ENCODE measurements around the gene GDPD4. TPM values are rescaled to one million over a fixed set of nuclear protein-coding genes. Genes with fewer than 3 reads are reported as not detected.

The GDPD4 gene
- total RNA-seq, 4 donors from 2014 or later = not detected

GRCh38 chr11:77310721-77311120, 9.2 kb upstream of the GDPD4 start:
- no peak for TF ChIP-seq CTCF (IDR thresholded peaks at IDR 0.05)
- no peak for TF ChIP-seq POLR2A (IDR thresholded peaks at IDR 0.05)
- TF ChIP-seq EP300 (IDR thresholded peaks at IDR 0.05) = no peak
- Histone ChIP-seq H3K4me1 (no peaks in the 10 kb centered on the region), H3K4me3 (no peak overlapping the region), H3K9me3 (no peaks in the 10 kb centered on the region), H3K36me3 (no peaks in the 10 kb centered on the region), H3K27me3 (no peaks in the 10 kb centered on the region), H3K27ac (no peak overlapping the region)
- no peak for DNase-seq (ENCODE audit: low spot score in 2 of 2)
- WGBS, 2 donors = 88 to 93% methylated on average over 5 of the region's 5 CpGs

GRCh38 chr11:77309401-77310085, 8.1 kb upstream of the GDPD4 start:
- Histone ChIP-seq H3K9me3 (no peaks in the 10 kb centered on the region), H3K4me3 (no peak overlapping the region), H3K36me3 (no peaks in the 10 kb centered on the region), H3K27ac (no peak overlapping the region), H3K4me1 (no peaks in the 10 kb centered on the region), H3K27me3 (no peaks in the 10 kb centered on the region)
- WGBS, 2 donors = 67 to 72% methylated on average over 5 of the region's 5 CpGs
- DNase-seq (ENCODE audit: low spot score in 2 of 2) = no peak
- TF ChIP-seq EP300 (IDR thresholded peaks at IDR 0.05) = no peak
- TF ChIP-seq POLR2A (IDR thresholded peaks at IDR 0.05) = no peak
- TF ChIP-seq CTCF (IDR thresholded peaks at IDR 0.05) = no peak

- Histone ChIP-seq H3K4me1 (no peaks in the 10 kb centered on the region), H3K27me3 (no peaks in the 10 kb centered on the region), H3K4me3 (no peak overlapping the region), H3K27ac (no peak overlapping the region), H3K36me3 (no peaks in the 10 kb centered on the region), H3K9me3 (no peaks in the 10 kb centered on the region)
- TF ChIP-seq CTCF (IDR thresholded peaks at IDR 0.05) = no peak
- TF ChIP-seq POLR2A (IDR thresholded peaks at IDR 0.05) = no peak
- TF ChIP-seq EP300 (IDR thresholded peaks at IDR 0.05) = no peak
- no peak for DNase-seq (ENCODE audit: low spot score in 2 of 2)
Measured at GRCh38 chr11:77308838-77309237, 7.4 kb upstream of the GDPD4 start.

DNA sequence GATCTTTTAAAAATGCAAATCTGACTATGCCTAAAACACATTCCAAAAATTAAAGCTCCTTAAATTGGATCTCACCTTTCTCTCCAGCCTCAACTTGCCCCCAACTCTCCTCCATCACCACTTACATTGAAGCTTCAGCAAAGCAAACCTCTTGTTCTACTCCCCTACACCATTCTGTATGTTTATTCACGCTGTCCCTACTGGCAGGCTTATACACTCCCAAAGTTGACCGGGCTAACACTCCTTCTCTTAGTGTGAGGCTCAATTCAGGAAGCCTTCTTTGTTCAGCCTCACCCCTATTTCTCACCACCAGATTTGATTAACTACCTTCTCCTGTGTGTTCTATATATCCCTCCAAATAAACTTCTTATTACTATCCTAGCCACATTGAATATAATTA, 1.8 kb upstream of the GDPD4 start:
- DNase-seq (ENCODE audit: low spot score in 2 of 2) = no peak
- H3K27me3 ChIP-seq = no peaks in the 10 kb centered on the region
- WGBS, 2 donors = 81 to 83% methylated on average over 2 of the region's 2 CpGs

DNA sequence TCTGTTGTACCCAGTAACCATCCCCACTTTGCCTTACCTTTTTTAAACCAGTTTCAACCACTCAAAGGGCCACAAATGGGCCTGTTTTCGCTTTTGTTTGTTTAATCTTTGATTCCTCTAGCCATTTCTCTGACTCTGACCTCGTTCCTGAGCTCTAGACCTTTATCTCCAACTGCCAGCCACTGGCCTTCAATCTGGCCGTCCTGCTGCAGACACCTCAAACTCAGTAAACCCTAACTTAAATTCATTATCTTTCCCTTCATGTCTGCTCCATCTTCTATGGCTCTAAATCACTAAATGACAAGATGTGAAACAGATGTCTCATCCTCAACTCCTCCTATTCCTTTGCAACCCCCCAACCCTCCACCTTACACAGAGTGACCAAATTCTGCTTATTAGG, 1.3 kb upstream of the GDPD4 start:
- TF ChIP-seq POLR2A (IDR thresholded peaks at IDR 0.05) (no peak), EP300 (IDR thresholded peaks at IDR 0.05) (no peak), CTCF (IDR thresholded peaks at IDR 0.05) (no peak)
- 74 to 79% methylated on average over 3 of the region's 3 CpGs for WGBS, 2 donors
- Histone ChIP-seq H3K4me1 (no peaks in the 10 kb centered on the region), H3K36me3 (no peaks in the 10 kb centered on the region), H3K9me3 (no peaks in the 10 kb centered on the region), H3K4me3 (no peak overlapping the region), H3K27me3 (no peaks in the 10 kb centered on the region), H3K27ac (no peak overlapping the region)
- no peak for DNase-seq (ENCODE audit: low spot score in 2 of 2)

More for the DNA sequence above, 1.8 kb upstream of the GDPD4 start:
- Histone ChIP-seq H3K4me1 (no peaks in the 10 kb centered on the region), H3K9me3 (no peaks in the 10 kb centered on the region), H3K36me3 (no peaks in the 10 kb centered on the region), H3K4me3 (no peak overlapping the region), H3K27ac (no peak overlapping the region)
- TF ChIP-seq EP300 (IDR thresholded peaks at IDR 0.05) (no peak), POLR2A (IDR thresholded peaks at IDR 0.05) (no peak), CTCF (IDR thresholded peaks at IDR 0.05) (no peak)
